ENCODE measurements around the gene CRYBG3.

CRYBG3 gene

DNA sequence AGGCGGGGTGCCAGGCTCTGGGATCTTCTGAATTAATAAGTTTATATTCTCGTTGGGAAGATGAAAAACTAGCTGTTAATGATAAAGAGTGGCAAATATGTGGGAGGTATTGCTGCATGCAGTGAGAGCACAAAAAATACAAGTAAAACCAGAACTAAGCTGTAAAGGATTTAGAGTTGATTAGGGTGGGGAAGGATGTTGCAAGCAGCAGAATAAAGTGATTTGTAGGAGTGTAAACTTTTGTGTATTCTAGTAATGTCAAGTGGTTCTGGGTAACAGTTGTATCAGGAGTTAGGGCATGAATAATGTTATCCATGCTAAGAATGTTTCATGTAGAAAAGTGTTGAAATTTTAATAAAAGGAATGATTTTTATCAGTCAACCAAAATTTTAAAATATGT is 18.1 kb downstream of the CRYBG3 start:
- no peak for DNase-seq

DNA sequence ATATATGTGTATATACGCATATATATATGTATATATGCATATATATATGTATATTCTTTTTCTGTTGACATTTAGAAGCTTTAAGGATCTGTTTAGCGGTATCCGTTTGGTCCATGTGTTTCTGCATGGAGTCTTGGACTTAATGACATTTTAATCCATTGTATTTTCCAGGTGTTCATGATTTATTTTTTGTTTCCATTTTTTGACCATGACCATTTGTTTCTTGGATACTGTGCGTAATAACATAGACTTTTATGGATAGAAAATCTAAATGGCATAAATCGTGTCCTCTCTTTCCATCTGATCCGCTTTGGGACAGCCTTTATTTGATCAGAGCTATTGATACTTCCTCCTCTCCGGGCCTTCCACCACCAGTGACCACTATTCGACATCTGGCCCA is 19.5 kb downstream of the CRYBG3 start:
- DNase-seq = no peak

DNA sequence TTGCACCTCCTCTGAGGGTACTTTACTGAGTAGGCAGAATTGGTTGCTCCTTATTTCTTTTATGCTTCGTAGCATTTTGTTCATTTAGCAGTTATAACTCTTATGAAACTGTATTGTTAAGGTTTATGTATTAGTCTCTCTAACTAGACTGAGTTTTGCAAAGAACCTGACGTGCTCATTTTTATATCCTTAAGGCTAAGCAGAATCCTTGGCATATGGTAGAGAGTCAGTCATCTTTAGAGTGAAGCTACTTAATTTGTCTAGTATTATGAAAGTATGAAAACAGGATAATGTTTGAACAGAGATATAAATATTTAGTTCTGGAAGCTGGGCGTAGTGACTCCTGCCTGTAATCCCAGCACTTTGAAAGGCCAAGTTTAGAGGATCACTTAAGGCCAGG is 20.1 kb downstream of the CRYBG3 start:
- DNase-seq = no peak

DNA sequence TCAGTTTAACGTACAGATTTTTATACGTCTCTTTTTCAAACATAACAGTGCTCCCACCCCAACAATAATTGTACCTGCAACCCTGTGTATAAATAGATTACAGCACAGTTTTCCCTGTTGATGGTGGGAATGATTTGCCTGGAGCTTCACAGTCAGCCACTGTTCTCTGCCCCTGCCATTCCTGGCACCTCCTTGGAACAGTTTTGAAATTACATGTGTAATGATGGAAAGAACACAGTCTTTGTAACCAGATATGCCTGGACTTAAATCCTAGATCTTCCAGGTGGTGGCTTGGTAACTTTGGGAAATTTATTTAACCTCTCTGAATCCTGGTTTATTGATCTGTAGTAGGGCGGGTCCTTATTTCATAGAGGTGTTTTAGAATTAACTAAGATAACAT is 27.0 kb downstream of the CRYBG3 start:
- DNase-seq = no peak

DNA sequence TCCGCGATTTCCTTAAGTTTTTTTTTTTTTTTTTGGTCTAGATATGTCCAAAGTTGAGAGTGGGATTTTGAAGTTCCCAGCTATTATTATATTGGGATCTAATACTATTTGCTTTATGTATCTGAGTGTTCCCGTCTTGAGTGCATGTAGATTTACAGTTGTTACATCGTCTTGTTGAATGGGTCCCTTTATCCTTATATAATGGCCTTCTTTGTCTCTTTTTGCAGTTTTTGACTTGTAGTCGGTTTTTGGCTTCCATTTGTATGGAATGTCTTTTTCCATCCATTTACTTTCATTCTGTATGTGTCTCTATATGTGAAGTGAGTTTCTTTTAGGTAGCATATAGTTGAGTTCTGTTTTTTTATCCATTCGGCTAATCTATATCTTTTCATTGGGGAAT is 35.6 kb downstream of the CRYBG3 start:
- no peak for DNase-seq

DNA sequence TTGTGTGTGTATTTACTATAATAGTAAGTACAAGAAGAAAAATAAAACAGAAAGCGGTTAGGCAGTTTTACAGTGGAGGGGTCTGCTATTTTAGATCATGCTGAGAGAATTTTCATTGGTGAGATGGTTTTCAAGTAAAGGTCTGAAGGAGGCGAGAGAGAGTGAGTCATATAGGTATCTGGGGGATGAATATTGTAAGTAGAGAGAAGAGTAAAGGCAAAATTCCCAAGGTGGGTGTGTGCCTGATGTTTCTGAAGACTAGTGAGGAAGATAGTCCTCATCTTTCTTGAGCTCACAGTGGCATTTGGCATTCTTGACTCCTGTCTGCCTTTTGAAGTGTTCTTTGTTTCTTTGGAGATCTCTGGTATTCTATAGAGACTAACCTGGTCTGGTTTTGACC is 38.6 kb downstream of the CRYBG3 start:
- DNase-seq = no peak

DNA sequence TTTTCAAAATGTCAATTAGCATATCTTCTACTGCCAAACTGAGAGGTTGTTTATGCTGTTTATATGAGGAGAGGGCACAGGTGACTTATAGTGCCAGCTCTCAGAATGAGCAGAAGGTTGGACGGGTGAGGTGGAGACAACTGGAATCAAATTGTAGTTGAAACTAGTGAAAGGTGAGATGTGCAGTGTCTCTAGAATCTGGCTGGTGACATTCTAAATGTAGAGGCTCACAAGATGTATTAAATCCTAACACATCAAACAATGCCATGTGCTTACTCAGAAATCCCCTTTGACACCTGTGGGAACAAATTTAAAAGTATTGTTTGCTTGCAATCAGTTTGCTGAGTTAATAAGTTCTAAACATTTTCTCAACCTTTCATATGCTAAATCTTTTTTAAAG is 40.8 kb downstream of the CRYBG3 start:
- DNase-seq = no peak

DNA sequence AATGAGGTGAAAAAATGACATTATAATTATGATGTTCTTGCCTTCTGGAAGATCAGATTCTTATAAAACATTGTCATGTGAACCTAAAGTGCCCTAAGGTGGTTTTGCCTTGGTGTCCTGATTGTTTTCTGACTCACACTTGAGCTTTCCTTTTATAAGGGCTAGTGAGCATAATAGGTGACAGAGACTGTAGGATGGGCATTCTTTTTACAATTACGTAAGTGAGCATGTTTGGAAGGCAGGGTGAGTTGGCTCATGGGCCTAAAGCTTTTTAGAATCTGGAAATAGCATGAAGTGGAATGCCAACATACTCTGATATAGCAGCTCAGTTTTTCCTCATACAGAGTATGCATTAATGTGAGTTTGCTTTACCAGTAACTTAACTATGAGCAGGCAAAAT is 41.2 kb downstream of the CRYBG3 start:
- DNase-seq = no peak

DNA sequence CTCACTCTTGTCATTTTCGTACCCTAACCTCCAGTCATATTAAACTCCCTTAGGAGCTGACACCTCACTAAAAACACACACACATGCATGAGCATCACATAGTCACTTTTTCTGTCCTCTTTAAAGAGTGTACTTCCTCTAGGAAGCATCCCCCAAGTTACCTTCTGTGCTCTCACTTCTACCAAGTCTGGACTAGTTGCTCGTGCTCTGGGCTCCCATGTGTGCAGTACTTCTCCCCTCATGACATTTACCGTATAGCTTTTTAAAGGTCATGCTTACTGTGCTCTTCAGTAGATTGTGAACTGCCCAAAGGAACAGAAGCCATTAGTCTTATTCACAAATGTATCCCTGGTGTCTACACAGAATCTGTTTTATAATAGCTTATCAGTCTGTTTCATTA is 42.0 kb downstream of the CRYBG3 start:
- no peak for DNase-seq

DNA sequence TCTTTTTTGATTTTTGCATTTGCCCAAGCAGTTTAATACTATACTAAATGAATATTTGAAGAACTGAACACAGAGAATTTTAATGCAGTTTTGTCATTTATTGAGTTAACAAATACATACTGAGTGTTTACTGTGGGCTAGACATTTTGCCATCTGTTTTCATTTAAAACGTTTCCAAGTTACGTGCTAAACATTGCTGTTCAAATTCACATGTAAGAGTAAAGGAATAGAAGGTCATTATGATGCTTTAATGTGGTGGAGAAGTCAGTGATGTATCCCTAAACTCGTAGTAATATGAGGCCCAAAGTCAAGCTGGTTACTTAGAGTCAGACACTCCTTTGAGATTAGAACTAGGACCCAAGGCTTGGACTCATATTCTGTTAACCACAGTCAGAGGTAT is 49.4 kb downstream of the CRYBG3 start:
- DNase-seq = no peak

DNA sequence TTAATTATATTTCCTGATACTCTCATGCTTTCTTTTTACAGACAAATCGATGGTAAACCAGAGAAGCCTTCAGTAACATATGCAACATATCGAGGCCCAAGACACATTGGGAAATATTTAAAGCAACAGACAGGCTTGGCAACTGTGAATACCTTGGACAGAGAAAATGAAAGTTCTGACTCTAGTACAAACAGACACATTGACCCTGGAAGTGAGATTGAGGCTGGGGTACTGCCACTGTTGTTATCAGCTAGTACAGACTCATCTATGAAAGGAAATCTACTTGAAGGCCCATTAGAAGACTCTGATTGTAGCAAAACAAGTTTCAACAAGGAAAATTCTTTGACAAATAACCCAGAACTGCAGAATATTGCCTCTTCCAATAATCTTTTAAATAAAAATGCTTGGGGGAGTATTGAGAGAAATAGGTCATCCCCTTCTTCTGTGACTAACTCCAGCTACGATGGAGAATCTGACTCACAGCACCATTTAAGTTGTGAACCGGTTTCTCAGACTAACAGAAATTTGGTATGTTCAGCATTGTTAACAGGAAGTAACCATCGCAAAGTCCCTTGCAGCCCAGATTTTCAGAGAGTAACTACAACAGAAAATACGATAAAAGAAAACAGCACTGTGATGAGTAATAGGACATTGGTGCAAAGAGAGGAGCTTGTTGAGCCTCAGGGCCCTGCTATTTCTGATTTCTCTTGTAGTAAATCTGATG is 50.2 kb downstream of the CRYBG3 start:
- no peak for DNase-seq

DNA sequence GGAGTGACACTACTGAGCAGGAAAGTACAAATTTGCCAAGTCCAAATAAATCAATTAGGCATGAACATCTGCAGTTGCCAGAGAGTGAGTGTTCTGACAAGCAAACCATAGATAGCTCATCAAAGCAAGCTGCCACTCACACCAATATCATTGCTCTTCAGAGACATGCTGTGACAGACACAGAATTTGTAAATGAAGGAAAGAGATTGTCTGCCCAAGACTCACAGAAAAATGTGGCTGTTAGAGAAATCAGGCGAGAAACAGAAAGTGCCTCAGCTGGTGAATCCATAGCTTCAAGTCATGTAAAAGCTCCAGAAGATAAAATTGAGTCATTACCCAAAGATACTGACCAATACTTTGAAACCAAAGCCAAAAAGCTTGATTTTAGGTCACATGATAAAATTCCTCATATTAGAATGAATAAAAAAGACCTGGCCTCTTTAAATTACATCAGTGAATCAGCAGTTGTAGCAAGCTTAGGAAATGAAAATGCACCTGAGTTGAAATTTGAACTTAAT is 50.8 kb downstream of the CRYBG3 start:
- DNase-seq = no peak

DNA sequence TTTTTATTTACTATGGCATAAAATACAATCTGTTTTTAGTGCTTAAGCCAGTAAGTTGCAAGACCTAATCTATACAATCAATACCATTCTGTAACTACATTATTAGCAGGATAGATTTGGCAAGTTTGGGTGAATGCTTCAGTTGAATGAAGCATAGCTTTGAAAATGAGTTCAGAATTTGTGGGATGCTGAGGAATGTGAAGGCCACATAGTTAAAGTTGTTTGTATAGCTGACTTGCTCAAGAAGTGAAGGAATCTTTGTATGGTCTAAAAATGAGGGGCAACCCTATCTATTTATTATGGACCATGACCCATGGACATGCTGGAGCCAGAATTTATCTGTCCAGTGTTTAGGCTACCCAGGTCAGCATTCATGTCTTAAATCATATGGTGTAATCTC is 58.5 kb downstream of the CRYBG3 start:
- DNase-seq = no peak

DNA sequence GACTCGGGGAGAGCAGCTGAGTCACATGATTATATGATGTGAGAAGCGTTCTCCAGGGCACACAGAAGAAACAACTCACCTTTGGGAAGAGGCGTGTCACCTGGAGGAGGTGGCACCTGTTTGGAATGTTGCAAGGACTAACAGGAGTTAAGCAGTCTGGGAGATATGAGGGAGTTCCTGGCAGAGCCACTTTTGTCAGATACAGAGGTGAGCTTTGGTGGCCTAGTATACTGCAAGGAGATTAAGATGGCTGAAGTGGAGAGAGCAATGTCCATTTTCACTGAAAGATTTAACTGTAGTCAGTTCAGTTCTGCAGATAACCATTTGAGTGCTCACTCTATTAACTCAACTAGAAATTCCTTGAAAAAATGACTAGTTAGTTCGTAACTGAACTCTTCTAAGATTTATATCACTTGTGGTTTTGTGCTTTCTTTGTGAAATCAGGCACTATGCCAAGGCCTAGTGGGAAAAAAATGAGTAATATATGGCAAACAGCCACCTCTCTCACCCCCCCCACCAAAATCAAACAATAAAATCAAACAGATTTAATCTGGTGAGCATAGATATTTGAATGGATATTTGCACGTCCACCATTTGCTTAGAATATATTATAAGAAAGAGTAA is 61.3 kb downstream of the CRYBG3 start:
- DNase-seq = no peak

DNA sequence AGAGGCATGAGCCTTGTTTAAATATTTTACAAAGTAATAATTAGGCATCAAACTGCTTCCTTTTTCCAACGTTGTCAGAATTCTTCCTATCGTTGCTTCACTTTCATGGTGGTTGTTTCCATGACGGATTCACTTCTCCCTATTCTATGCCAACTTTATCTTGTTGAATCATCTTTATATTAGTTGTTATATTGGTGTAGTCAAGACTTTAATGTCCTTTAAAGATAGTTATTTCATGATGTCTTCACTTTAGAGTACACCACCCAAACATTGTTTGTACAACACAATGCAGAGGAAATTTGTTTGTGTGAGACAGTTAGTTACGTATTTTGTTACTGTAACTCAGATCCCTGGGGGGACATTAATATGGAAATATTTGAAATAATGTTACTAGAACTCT is 61.9 kb downstream of the CRYBG3 start:
- DNase-seq = no peak

DNA sequence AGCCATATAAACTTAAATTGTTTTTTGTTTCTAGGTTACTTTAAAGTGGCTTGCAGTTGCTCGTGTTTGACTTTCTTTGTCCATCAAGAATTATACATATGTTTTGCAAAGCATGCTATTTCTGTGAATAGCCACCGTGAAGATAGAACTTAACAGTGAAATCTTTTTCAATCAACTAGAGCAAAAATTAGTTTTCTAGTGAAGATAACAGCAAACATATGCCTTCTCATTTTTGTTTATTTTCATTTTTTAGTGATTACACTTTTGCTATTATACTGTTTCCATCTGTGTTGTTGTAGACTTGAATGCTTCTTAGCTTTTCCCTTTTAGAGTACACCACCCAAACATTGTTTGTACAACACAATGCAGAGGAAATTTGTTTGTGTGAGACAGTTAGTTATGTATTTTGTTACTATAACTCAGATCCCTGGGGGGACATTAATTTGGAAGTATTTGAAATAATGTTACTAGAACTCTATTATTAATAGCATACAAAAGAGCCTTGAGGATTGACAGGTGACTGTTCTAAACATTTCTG is 62.8 kb downstream of the CRYBG3 start:
- no peak for DNase-seq

DNA sequence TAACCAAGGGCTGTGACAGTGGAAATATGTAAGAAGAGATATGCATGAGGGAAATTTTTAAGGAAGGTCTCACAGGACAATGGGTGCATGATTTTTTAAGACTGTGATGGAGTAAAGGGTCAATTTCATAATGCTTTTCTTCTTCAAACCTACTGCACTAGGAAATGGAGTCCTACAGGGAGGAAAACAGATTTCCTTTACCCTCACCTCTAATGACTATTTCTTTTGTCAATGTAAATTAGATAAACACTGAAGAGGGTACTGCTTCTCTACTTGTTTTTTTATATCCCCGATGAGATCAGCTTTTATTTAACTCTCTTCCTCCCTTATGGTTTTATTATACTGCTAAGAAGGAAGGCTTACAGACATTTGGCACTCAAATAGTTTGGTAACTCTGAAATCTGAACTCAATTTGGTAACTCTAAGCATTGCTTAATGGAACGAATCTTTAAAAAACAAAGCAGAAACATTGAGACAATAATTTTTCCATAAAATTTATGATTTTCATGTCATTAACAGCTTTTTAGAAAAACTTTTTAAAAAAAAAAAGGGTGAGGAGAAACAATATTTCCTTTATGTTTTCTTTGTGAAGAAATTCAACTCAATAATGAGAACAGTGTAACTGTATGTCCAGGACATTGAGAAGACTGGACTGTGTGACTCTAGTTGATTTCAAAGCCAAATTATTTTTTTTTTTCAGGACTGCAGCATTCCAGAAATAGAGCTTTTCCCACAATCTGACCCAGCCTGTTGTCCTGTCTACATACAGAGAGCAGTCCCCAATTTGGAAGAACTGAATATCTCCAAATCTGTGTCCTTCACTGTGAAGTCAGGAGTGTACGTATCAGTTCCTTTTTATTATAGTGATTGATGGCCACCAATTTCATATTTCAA is 64.4 kb downstream of the CRYBG3 start:
- no peak for DNase-seq

DNA sequence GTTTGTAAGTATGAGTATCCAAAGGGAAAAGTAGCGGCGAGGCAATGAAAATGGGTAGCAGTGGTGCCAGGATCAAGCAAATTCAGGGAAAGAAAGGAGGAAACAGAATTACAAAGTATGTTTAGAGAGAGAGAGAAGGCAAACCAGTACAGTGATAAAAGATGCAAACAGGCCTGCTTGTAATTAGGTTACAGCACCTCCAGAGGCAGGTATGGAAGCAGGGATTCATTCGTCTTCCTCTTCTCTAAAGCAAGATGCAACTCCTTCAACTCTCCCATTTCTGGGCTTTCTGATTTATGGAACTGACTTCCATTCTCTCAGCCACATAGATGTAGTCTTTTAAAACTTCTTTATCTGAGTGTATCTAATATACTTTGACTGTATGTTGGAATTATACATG is 68.0 kb downstream of the CRYBG3 start:
- DNase-seq = no peak

DNA sequence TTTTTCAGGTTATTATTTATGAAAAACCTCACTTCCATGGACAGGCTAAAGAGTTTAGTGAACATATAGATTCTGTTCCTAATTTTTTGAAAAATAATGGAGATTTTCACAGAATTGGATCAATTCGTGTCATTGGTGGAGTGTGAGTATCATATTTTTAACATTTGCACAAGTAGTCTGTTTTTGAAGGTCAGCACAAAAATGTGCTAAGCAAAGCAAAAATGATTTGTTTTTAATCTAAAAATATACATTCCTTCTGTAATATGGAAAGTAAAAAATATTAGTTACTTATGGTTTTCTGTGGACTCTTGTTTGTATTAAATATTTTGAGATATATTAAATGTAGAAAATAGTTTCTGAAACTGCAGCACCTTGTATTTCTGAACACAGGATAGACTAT is 71.0 kb downstream of the CRYBG3 start:
- no peak for DNase-seq

DNA sequence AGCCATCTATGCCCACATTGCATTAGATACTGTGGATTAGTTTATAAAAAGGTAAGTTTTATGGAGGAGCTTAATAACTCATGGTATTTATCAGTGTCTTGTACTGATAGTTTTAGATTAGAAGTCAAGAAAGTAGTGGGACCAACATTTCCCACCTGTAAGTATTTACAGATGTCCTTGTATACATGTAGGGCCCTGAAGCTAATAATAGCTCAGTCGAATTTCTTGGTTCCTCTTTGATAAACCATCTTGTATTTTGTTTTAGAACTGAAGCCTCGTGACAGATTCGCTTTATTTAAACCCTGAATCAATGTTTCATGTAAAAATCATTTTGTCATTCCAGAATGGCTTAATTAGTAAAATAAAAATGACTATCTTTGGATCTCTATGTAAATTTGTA is 73.4 kb downstream of the CRYBG3 start:
- DNase-seq = no peak

DNA sequence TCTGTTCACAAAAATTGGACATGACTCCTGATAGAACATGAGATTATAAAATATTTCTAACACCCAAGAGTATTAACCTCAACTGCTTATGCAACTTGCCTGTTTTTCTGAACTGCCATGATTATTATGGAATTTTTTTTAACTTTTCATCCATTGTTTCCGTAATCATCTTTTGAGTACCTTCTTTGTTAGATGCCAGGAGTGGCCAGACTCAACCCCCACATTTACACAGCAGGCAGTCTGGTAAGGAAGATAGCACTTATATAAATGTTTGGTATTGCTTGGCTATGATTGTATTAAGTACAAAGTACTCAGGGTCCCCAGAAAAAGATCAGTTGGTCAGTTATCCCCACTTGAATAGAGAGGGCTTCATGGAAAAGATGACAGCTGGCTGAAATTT is 74.3 kb downstream of the CRYBG3 start:
- DNase-seq = no peak

DNA sequence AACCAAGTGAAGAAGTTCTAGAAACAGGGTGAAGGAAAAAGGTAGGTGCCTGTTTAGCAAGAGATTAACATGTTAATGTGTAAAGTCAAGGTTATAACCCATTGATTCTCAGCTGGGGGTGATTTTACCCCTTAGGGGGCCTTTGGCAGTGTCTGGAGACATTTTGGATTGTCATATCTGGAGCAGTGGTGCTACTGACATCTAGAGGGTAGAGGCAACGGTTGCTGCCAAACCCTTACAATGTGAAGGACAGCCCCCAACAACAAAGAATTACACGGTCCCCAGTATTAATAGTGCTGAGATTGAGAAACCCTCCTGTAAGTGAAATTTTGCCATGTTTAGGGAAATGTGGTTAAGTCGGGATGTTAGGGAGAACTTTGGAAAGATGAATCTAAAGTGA is 74.7 kb downstream of the CRYBG3 start:
- DNase-seq = no peak

DNA sequence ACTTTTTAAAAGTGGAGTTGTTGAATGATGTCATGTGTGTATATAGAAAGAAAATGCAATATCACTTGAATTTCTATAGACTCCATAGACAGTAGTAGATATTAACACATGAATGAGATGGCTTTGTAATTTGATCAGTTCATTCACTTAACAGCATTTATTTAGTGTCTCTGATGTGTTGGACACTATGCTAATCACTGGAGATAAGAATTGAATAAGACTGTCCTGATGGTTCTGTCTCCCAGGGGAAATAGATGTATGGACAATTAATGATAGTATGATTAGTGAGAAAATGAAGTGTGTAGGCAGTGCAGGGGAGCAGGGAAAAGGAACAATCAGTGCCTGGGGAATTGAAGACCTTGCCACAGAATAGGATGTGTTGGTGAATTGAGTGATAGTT is 77.5 kb downstream of the CRYBG3 start:
- DNase-seq = no peak
